Smooth muscle cell (in vitro differentiated cells): ENCODE data around the gene LRRC74B. TPM values are rescaled to one million over a fixed set of nuclear protein-coding genes. Genes with fewer than 3 reads are reported as not detected.

Experiments
- DNase-seq: peaks from one replicate; lab custom pipeline; 2025; ENCODE audit not compliant: unreplicated experiment; lab: John Stamatoyannopoulos, UW
- H2AFZ ChIP-seq: fragments of 200-600 bp; sonication (generic); 2 replicates; pipeline ENCODE4 v1.6.0; 2016; ENCODE audit warnings: antibody characterized with exemption, low read depth, mild to moderate bottlenecking
- H3F3A ChIP-seq: fragments of 200-600 bp; sonication (generic); 2 replicates; pipeline ENCODE4 v1.6.0; 2017; ENCODE audit warnings: antibody characterized with exemption, low read depth
- H3K27ac ChIP-seq: fragments of 200-600 bp; sonication (generic); 2 replicates; pipeline ENCODE4 v1.5.1; 2016; ENCODE audit warnings: low read depth, mild to moderate bottlenecking
- H3K27me3 ChIP-seq: fragments of 200-600 bp; sonication (generic); 2 replicates; pipeline ENCODE4 v1.6.1; 2016; ENCODE audit warnings: low read depth, mild to moderate bottlenecking
- H3K36me3 ChIP-seq: fragments of 200-600 bp; sonication (generic); 2 replicates; pipeline ENCODE4 v1.5.1; 2016; ENCODE audit warnings: low read depth
- H3K4me1 ChIP-seq: fragments of 200-600 bp; sonication (generic); 2 replicates; pipeline ENCODE4 v1.5.1; 2016; ENCODE audit warnings: low read depth
- H3K4me2 ChIP-seq: fragments of 200-600 bp; sonication (generic); 2 replicates; pipeline ENCODE4 v1.6.0; 2016; ENCODE audit warnings: mild to moderate bottlenecking
- H3K4me3 ChIP-seq: fragments of 200-600 bp; sonication (generic); 2 replicates; pipeline ENCODE4 v1.5.1; 2016; ENCODE audit warnings: mild to moderate bottlenecking
- H3K79me2 ChIP-seq: fragments of 200-600 bp; sonication (generic); 2 replicates; pipeline ENCODE4 v1.6.0; 2016; ENCODE audit warnings: low read depth, mild to moderate bottlenecking
- H3K9ac ChIP-seq: fragments of 200-600 bp; sonication (generic); 2 replicates; pipeline ENCODE4 v1.6.0; 2016; ENCODE audit warnings: low read depth
- H3K9me3 ChIP-seq: fragments of 200-600 bp; sonication (generic); replicated peaks from 2 replicates; pipeline ENCODE4 v1.5.1; 2016; ENCODE audit warnings: low read depth
- H4K20me1 ChIP-seq: fragments of 200-600 bp; sonication (generic); 2 replicates; pipeline ENCODE4 v1.6.0; 2016; ENCODE audit warnings: low read depth
- WGBS: methylation state at CpG from one replicate; pipeline ENCODE4 v1.1.7; 2016; ENCODE audit warnings: low lambda C conversion rate; 5-methylcytosine and 5-hydroxymethylcytosine counted together
- microRNA counts: library from miRNA; unstranded; fragments of <30 nt; microRNA quantifications from one replicate; lab custom pipeline; 2016
- microRNA-seq: library from miRNA; unstranded; fragments of <30 nt; microRNA quantifications from one replicate; pipeline ENCODE4, GENCODE V29; 2016; ENCODE audit warnings: borderline number of aligned reads
- polyA plus RNA-seq: library from polyadenylated mRNA; unstranded; fragments of >200 nt; fragmentation: Nextera tagmentation; extraction: Ambion mirVana; gene quantifications from 2 replicates; pipeline ENCODE4 v1.2.1, GENCODE V29; 2016
- small RNA-seq: library from RNA; depleted of rRNA; stranded (forward); fragments of <200 nt; gene quantifications from one replicate; pipeline ENCODE3, GENCODE V24; 2014
- total RNA-seq: library from RNA; depleted of rRNA; stranded (reverse); fragments of >200 nt; gene quantifications from 2 replicates; pipeline ENCODE4 v1.2.3, GENCODE V29; 2014
- TF ChIP-seq, protein P1 (sequence below): fragments of 200-600 bp; sonication (generic); IDR thresholded peaks from 2 replicates; pipeline ENCODE4 v1.5.1; 2017; ENCODE audit warnings: borderline replicate concordance, mild to moderate bottlenecking, antibody characterized with exemption; ENCODE audit not compliant: insufficient read depth, poor library complexity, severe bottlenecking

Gene LRRC74B
- total and polyA plus RNA-seq, 2 experiments from 2014 or later = not detected

GRCh38 chr22:21108379-21109115, 62.8 kb downstream of the LRRC74B start:
- Histone ChIP-seq H3K36me3 (no peaks in the 10 kb centered on the region), H3K4me3 (no peak overlapping the region), H3K27me3 (no peaks in the 10 kb centered on the region), H3K9me3 (no peaks in the 10 kb centered on the region), H3K27ac (no peak overlapping the region), H3F3A (no peaks in the 10 kb centered on the region), H3K79me2 (no peaks in the 10 kb centered on the region), H2AFZ (no peak overlapping the region), H3K4me2 (no peak overlapping the region), H4K20me1 (no peaks in the 10 kb centered on the region), H3K9ac (no peak overlapping the region), H3K4me1 (no peaks in the 10 kb centered on the region)
- DNase-seq = no peak
- TF ChIP-seq, protein P1, sequence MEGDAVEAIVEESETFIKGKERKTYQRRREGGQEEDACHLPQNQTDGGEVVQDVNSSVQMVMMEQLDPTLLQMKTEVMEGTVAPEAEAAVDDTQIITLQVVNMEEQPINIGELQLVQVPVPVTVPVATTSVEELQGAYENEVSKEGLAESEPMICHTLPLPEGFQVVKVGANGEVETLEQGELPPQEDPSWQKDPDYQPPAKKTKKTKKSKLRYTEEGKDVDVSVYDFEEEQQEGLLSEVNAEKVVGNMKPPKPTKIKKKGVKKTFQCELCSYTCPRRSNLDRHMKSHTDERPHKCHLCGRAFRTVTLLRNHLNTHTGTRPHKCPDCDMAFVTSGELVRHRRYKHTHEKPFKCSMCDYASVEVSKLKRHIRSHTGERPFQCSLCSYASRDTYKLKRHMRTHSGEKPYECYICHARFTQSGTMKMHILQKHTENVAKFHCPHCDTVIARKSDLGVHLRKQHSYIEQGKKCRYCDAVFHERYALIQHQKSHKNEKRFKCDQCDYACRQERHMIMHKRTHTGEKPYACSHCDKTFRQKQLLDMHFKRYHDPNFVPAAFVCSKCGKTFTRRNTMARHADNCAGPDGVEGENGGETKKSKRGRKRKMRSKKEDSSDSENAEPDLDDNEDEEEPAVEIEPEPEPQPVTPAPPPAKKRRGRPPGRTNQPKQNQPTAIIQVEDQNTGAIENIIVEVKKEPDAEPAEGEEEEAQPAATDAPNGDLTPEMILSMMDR = no peak
- WGBS = 86% methylated on average over 4 of the region's 4 CpGs

MicroRNAs encoded within 50 kb of the gene (microRNA counts, 767-probe panel; counts per million panel counts)
- microRNA hsa-miR-649 (lab: Ali Mortazavi, UCI) = 183 counts per million

Small RNAs within 50 kb of the gene (microRNA-seq; reads per million reads assigned to microRNA genes)
- not detected for gene MIR649

Small RNAs within 50 kb of the gene (small RNA-seq; reads per million reads assigned to genes)
- gene MIR649 = 0.08 reads per million

Other genes starting within 250 kb of the LRRC74B start
- 19.2 and 33.2 TPM in 2 replicates for gene PI4KA, start 187.1 kb upstream of the LRRC74B start, total RNA-seq
- 23.5 and 47.8 TPM in 2 replicates for gene PI4KA, start 187.1 kb upstream of the LRRC74B start, polyA plus RNA-seq
- 8.1 and 9.4 TPM in 2 replicates for gene SNAP29, start 186.9 kb upstream of the LRRC74B start, total RNA-seq
- 28.8 and 32.1 TPM in 2 replicates for gene SNAP29, start 186.9 kb upstream of the LRRC74B start, polyA plus RNA-seq
- 40.9 TPM in 2 replicates for gene CRKL, start 128.5 kb upstream of the LRRC74B start, total RNA-seq
- 25.1 and 26.6 TPM in 2 replicates for gene CRKL, start 128.5 kb upstream of the LRRC74B start, polyA plus RNA-seq
- 0.85 and 0.94 TPM in 2 replicates for gene AIFM3, start 78.7 kb upstream of the LRRC74B start, total RNA-seq
- gene AIFM3, start 78.7 kb upstream of the LRRC74B start, polyA plus RNA-seq = 0.13 TPM in 1 of 2 replicates, not detected in the other
- 28.1 and 34.2 TPM in 2 replicates for gene LZTR1, start 63.6 kb upstream of the LRRC74B start, total RNA-seq
- gene LZTR1, start 63.6 kb upstream of the LRRC74B start, polyA plus RNA-seq = 43.9 and 49.7 TPM in 2 replicates
- gene THAP7, start 43.8 kb upstream of the LRRC74B start, total RNA-seq = 16.6 and 28.0 TPM in 2 replicates
- 26.8 and 38.6 TPM in 2 replicates for gene THAP7, start 43.8 kb upstream of the LRRC74B start, polyA plus RNA-seq
- gene P2RX6, start 30.8 kb upstream of the LRRC74B start, total RNA-seq = 0.13 and 0.45 TPM in 2 replicates
- 0.89 and 1.2 TPM in 2 replicates for gene P2RX6, start 30.8 kb upstream of the LRRC74B start, polyA plus RNA-seq
- 0.09 and 1.5 TPM in 2 replicates for gene SLC7A4, start 13.4 kb upstream of the LRRC74B start, total RNA-seq
- gene SLC7A4, start 13.4 kb upstream of the LRRC74B start, polyA plus RNA-seq = 0.30 and 1.7 TPM in 2 replicates